GM21367 (cell line): Measurements from ENCODE around the gene TSC1.
"Not testable (repeated sequence)": the region's sequence is repeated elsewhere in the genome, so short reads cannot be mapped to it uniquely, and the experiment has no call there.

Experiments
- ATAC-seq: cut with Tn5 transposase; IDR thresholded peaks from one replicate; pipeline ENCODE4 v1.9.1; 2021; ENCODE audit not compliant: unreplicated experiment

The TSC1 gene

DNA sequence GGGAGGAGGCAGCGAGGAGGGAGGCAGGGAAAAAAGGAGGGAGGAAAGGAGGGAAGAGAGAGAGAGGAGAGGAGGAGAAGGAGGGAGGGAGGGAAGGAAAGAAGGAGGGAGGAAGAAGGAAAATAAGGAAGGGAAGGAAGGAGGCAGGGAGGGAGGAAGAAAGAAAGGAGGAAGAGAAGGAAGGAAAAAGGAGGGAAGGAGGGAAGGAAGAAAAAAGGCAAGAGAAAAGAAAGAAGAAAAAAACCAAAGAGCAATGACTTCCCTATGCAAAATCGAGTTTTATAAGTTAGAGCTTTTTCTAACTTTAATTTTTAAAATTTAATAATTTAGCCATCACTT, 33.7 kb upstream of the TSC1 start:
- ATAC-seq, result no peak

GRCh38 chr9:132976571-132976970, 32.2 kb upstream of the TSC1 start:
- ATAC-seq, result no peak

DNA sequence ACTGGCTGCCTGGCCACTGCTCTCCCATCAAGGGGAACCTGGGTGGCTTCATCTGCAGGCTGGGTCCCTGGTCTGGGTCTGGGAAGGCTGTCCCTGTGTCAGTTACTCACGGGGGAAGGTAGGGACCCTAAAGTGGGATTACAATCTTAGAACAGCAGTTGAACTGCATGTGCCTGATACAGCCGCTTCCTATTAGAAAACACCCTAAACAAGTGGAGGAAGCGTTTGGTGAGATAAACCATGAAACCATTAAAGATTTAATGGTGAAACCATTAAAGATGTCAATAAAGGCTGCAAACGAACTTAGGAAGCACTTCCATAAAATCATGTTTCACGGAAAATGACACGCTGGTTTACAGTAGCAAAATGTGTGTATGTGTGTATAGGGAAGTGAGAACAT, 31.5 kb upstream of the TSC1 start:
- no peak for ATAC-seq

DNA sequence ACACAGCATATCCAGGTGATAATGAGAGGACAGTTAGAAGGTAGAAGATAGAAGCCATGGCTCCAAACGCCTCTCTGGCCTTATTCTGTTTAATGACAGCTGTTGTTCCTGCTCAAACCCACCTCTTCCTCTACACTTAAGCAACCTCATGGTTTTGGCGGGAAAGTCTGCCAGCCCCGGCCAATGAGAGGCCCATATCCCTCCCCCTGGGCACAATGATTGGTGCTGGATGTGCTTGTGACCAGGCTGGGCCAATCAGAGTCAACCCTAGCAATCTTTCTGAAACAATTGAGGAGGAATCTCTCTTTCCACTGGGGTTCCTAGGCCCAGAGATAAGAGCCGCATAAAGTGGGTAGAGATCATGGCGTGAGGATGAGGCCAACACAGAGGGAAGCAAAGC, 29.3 kb upstream of the TSC1 start:
- no peak for ATAC-seq

GRCh38 chr9:132973166-132973565, 28.8 kb upstream of the TSC1 start:
- ATAC-seq, result no peak

DNA sequence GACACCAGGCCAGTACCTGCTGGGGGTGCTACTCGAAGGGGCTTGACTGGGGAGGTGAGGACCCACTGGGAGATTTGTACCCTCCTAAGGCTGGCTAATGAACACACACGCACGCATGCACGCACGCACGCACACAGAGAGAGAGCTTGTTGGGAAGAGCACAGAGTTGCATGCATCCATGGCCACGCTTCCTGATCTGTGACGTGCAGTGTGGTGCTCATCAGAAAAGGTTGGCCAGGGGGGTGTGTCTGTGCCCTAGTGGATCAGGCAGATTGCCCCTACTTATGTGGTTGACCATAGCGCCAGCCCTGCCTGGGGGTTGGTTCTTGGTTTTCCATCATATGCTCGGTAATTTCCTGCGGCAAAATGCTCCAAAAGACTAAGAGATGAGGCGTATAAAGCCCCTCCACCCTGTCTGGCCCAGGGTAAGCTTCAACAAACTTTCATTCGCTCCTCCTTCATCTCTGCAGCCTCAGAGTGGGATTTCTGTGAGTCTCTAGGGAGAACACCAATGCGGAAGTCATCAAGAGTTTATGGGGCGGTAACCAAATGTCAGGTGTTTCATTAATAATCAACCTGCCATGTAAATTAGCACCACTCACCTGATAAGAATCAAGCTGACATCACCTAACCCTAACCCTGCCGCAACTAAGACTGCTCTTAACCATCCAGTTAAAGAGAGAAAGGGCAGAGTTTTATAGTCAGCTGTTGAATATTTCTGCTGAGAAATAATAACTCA, 26.1 kb upstream of the TSC1 start:
- no peak for ATAC-seq

GRCh38 chr9:132969783-132970182, 25.4 kb upstream of the TSC1 start:
- ATAC-seq, result no peak

- not testable (repeated sequence) for ATAC-seq
Observed at GRCh38 chr9:132967908-132968307, 23.5 kb upstream of the TSC1 start.

DNA sequence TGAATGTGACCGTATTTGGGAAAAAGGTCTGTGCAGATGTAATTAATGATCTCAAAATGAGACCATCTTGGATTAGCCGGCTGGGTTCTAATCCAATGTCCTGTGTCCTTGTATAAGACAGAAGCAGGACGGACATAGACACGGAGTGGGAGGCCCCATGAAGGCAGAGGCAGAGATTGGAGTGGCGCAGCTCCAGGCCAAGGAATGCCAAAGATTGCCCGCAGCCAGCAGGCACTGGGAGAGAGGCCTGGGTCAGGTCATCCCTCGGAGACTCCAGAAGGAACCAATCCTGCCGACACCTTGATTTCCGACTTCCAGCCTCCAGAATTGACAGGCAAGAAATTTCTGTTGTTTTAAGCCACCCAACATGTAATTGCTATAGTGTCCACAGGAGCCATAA, 21.1 kb upstream of the TSC1 start:
- ATAC-seq, result no peak

DNA sequence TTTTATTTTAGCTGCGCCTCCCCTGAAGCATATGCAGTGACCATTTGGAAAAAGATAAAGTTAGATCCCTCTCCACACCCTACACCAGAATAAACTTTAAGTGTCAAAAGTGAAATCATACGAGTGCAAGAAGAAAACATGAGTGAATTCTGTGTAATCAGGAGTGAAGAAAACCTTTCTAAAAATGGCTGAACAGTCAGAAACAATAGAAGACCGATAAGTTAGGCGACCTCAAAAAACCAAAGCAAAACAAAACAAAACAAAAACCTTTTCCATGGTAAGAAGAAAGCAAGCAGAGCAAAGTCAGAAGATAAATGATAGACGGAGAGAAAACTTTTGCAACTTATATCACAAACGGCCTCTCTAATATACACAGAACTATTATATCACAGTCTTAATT, 16.6 kb upstream of the TSC1 start:
- no peak for ATAC-seq

DNA sequence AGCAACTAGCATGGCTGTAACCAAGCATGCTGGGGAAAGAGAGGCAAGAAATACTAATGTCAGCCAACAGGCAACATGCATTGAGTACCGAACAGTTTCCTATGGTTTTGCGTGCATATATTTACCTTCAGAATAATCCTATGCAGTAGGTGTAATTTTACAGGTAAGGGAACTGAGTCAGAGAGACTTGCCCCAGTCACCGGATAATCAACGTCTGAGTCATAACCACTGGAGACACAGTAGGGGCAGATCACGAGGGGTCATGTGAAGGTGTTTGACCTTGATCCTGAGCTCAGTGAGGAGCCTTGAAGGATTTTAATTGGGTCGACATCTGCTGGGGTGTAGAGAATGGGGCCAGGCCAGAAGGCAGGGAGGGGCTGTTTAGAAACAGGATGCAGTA, 13.4 kb upstream of the TSC1 start:
- ATAC-seq, result no peak

- no peak for ATAC-seq
Observed at GRCh38 chr9:132955768-132956167, 11.4 kb upstream of the TSC1 start.

DNA sequence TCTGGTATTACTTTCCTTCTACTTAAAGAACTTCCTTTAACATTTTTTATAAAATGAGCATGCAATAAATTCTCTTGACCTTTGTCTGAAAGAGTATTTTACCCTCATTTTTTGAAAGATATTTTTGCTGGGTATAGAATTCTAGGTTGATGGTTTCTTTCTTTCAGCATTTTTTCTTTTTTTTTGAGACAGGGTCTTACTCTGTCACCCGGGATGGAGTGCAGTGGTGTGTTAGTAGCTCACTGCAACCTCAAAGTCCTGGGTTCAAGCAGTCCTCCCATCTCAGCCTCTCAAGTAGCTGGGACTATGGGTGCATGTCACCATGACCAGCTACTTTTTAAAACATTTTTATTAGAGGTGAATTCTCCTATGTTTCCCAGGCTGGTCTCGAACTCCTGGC, 10.7 kb upstream of the TSC1 start:
- no peak for ATAC-seq

- ATAC-seq, result no peak
Observed at GRCh38 chr9:132949709-132950108, 5.3 kb upstream of the TSC1 start.

DNA sequence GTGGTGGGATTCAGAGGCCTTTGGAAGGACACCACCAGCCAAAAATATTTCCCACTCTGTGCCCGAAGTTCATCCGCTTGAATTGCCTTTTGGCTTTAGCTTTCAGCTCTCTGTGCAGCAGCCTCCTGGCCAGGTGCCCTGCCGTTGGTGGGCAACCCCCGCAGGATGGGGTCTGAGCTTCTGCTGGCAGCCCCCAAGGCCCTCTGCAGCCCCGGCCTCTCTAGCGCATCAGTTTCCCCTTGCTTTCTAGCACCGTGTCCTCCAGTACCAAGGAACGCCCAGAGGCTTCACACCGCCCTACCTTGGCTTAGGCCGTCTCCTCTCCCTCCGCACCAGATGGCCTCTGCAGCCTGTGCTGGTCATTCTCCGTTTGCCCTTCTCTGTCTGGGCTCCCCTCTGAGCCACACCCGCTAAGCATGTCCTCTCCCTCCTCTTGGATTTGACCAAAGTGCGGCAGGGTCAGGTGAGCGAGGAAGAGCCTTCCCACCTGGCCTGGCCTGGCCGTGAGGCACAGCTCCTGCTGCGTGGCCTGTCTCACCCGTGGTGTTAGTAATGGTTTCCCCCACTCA, 4.2 kb upstream of the TSC1 start:
- ATAC-seq, result no peak

DNA sequence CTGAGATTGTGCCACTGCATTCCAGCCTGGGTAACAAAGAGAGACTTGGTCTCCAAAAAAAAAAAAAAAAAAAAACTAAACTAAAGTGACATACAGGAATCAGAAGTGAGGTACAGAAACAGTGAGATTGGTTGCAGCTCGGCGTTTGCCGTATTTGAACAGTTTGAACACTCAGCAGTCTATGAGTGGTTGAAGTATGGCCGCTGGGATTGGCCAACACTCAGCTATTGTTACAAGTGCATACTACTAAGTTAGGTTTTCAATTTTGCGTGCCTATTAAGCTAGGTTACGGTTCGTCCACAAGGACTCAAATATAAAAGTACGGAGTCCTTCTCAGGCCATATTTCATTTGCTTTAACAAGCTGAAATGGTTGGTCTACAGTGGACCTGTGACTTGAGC, 3.3 kb upstream of the TSC1 start:
- ATAC-seq, result no peak

DNA sequence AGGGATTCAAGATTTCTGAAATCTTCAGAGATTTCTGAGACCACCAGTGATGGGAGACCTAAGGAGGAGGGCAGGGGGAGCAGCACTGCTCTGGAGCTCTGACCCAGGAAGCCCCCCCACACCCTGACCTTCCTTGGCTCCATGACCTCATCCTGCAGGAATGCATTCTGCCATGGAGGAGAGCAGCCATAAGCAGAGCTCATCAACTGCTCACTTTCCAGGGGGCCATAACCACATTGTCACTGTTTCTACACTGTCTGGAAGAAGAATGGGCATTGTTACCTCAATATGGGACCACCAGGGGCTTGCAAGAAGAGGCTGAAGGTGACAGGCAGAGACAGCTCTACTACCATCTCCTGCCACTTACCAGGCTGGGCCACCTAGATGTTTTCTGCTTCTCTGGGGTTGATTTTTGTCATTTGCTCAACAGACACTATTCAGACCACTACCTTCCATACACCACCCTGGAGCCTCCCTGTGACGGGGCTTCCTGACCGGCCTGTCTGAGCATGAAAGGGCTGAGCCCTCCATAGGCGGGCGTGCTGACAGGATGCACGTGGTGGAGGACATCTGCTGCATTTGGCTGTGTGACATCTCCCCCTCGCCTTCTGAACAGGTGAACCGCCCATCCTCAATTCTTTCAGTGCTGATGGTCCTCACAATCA, 2.3 kb upstream of the TSC1 start:
- ATAC-seq, result no peak

- no peak for ATAC-seq
Observed at GRCh38 chr9:132946211-132946610, 1.8 kb upstream of the TSC1 start.

DNA sequence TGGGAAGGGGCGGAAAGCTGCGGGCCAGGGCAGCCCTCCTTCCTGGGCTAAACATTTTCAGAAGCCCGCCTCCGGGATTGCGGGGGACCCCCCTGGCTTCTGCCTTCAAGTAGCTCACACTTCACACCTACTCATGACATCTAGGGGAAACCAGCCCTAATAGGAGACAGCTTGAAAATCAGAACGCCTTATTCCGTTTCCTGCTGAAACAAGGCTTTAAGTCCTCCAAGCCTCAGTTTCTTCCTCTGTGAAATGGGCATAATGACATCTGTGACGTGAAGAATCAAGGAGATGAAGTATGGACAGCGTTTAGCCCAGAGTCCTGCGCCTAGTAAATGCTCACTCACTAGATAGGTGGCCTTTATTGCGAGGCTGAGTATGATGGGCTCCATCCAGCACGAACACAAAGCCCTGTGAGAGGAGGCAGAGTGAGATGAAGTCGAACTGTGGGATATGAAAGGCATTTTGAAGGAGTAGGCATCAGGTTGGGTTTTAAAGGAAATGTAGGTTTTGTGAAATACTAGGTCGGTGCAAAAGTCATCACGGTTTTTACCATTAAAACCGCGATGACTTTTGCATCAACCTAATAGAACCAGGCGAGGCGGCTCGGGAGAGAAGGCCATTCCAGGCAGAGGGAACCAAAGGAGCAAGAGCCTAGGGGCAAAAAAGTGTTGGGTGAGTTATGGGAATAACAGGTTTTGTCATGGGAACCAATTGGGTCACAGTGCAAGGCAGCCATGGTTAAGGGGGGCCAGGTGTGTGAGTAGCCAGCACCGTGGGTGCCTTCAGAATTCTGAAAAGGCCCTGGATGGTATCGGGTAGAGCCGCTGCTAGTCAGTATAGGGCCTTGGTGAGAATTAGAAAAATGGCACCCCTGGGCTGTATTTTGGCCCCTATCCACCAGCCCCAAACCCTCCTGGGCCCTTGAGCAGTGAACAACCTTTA, 1.0 kb upstream of the TSC1 start:
- no peak for ATAC-seq

DNA sequence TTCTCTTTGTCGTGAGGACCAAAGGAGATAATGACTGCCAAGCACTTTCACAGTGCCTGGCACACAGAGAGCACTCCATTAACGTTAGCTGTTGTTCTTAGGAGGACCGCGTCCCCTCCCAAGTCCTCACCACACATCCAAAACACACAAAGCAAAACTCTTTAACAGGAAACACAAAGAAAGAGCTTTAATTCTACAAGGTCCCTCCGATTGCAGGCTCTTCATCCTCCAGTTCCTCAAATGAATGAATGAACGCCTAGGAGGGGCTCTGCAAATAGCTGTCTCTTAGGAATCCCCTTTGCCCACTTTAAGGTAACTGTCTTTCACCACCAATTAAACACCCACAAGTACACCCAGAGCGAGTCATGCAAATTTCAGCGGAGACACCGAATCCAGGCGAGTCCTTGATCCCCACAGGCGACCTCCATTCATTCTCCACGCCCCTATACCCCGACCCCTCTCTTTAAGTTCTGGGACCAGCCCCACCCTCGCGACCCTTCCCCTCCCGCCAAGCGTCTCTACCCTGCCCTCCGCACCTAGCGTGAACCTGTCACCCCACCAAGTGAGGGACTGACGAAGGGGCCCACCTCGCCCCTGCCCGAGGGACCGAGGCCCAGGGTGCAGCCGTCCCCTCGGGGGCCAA, 644 bp downstream of the TSC1 start:
- ATAC-seq, result no peak

- ATAC-seq, result no peak
Observed at GRCh38 chr9:132942541-132943182, 1.8 kb downstream of the TSC1 start.
